SHP77 (cell line): ENCODE results near the gene SFMBT2.
A peak's percentile ranks its signal among the peaks of the same experiment; 100 is the strongest.

ENCODE experiments used
- DNase-seq, 2 experiments: peaks; one replicate each; lab custom pipeline; 2025; lab: John Stamatoyannopoulos, UW

SFMBT2 gene

DNA sequence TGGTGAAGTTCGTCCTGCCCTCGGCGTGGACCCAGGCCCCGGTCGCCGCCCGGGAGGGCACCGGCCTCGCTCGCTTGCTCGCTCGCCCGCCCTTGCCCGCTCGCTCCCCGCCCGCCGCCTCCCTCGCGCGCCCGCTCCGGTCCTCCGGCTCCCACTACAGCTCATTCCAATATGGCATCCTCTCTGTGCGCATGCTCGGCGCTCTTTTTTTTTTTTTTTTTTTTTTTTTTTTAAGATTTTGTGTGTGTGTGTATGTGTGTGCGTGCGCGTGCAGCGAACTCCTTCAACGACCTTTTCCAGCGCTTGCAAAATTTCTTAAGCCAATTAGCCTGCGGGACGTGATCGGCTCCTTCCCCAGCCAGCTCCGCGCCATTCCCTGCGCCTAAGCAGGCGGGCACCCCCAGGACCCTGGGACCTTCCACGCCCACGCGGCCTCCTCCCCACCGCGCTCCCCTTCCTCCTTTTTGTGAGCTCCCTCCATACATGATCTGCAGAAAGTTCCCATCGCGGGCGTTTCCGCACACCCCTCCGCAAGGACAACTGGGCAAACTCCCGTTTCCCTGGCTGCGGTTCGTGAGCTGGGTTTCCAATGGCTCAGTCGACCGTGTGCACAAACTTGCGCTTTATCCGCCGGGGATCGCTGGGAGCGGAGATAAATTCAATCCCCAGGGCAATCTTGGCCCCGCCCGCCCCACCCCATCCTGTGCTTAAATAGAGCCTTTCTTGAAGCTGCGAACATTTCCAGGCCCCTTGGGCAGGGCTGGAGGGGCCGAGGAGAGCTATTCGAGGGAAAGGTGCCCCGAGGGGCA, at the start of gene SFMBT2:
TSS of gene SFMBT2 (minus strand) at position 173 of the 809 bp plus-strand sequence. CDS start 29,136 bp downstream, outside the sequence.
- peak; percentile 15 to 63 for DNase-seq

DNA sequence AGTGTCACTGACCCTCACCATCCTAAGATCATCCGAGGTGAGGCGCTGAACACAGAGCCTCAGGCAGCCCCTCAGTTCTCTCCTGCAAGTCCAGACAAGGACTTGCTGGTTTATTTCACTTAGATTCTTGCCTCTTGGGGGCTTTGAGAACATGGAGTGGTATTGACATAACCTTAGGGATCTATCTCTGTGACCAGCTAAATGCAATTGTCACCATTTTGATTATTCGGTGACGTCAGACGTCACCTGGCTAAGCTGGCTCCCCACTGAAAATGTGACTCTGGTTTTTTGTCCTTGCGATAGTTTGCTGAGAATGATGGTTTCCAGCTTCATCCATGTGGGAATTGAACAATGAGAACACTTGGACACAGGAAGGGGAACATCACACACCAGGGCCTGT, 49.2 kb upstream of the SFMBT2 start:
- DNase-seq: no peak

DNA sequence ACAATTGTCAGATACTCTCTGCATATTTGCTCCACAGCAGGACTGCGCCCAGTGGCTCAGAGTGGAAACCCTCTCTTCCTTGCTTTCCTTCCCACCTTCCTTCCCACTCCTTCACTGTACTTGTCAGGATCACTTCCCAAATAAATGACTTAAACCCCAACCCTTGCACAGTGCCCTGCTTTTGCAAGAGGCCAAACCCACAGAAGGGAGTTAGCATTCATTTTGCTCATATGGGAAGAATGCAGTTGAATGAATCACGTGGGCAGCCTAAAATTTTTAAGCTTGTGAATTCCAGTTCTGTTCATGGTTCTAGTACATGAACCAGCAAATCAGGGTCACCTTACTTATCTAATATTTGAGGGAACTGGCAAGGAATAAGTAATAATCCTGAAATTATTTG, 47.7 kb upstream of the SFMBT2 start:
- DNase-seq: no peak

DNA sequence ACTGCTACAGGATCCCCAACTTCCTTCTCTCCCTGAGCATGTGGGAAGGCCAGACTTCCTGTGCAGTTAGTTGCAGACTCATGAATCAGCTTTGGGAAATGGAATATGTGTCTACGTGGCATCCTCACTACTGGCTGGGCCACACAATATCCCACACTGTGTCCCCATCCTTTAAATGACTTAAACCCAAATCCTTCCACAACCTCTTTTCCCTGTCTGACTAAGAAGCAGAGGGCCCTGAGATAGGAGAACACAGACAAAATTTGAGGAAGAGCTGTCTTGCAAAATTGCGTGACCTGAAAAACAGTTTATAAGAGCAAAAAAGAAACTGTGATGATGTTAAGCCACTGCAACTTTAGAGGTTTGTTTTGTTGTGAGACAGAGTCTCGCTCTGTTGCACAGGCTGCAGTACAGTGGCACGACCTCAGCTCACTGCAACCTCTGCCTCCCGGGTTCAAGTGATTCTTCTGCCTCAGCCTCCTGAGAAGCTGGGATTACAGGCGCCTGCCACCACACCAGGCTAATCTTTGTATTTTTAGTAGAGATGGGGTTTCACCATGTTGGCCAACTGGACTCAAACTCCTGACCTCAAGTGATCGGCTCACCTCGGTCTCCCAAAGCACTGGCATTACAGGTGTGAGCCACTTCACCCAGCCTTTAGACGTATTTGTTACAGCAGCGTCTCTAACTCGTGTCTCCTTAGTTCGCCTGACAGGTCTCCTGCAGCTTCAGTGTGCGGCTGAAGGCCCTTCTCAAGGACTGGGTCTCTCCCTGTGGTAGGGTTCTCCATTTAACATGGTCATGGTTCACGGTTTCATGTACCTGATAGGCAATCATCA, 46.9 kb upstream of the SFMBT2 start:
- DNase-seq: no peak

DNA sequence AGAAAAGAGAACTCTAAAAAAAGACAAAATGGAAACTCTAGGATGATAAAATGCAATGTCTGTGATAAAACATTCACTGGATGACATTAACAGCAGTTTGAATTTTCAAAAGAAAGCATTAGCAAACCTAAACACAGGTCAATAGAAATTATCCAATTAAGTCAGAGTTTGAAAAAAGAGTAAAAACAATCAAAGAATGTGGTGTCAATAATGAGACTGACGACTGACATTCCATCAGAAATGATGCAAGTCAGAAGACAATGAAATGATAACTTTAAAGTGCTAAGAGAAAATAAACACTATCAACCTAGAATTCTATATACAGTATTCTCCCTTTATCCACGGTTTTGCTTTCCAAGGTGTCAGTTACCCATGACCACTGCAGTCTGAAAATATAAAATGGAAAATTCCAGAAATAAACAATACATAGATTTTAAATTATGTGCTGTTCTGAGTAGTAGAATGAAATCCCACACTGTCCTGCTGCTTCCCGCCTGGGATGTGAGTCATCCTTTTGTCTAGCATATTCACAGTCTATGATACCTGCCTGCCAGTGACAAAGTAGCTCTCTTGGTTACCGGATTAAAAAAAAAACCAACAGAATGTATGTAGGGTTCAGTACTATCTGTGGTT, 38.3 kb upstream of the SFMBT2 start:
- DNase-seq: no peak

DNA sequence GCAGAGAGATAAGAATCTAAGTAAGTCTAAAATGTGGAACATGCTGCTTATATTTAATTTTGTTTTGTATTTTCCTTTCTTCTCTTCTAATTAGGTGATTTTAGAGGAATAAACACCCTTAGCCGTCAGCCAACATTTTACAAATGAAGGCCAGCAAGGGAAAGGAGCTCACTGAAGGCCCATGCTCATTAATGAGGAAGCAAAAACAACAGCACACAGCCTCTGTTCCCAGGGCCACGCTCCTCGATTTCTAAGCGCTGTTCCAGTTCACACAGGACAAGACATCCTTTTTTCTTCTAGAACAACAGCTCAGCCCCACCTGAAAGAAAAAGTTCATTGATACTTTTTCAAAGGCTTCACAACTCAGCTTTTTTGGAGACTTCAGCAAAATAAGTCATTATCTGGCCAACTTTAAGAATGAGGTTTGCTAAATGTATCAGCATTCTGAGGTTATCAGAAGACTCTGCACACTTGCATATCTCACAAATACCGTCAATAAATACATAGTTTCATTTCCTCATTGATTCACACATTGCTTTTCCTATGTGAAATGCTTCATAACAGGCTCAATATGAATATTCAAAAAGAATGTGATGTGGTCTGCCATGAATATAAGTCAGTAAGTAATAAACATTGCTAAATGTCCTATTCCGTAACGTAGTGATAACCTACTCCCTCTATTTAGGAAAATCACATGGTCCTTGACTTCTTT, 34.8 kb upstream of the SFMBT2 start:
- no peak for DNase-seq

DNA sequence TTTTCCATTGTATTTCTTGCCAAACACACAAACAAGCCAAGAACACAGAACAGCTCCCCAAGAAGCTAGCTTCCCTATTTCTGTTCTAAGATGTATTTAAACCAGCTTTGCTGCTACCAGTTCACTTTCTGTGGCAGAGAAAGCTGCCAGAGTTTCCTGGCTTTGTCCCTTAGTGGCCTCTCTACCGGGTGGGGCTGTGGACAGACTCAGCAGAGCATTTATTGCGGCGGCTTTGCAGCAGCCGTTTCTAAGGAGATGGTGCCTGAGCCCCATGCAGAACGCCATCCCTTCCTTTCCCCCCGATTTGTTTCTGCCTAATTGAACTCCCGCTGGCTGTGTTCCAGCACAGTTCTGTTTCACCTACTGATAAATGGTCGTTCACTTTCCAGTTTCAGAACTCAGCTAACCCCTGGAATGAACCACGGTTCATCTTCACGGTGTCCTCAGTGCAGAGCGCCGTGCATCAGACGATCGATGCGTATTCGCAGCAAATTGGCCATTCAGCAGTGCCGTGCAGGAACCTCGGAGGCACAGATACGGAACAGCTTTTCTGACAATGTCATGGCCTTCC, 33.8 kb upstream of the SFMBT2 start:
- DNase-seq: no peak

DNA sequence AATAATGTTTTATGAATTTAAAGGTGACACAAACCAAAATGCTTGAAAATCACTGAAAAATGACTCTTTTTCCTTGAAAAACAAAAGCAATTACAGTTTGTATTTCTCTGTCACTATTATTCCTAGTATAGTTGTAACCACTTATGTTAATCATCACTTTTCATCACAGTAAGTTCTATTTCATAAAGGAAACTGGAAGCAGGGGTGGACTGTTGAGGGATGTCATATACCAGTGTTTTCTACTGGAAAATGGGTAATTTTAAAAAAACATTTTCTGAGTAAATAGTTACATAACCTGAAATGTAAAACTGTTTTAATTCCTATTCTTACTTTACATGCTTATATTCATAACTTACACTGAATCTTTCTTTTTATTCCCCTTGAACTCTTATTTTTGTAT, 32.2 kb upstream of the SFMBT2 start:
- DNase-seq: no peak

DNA sequence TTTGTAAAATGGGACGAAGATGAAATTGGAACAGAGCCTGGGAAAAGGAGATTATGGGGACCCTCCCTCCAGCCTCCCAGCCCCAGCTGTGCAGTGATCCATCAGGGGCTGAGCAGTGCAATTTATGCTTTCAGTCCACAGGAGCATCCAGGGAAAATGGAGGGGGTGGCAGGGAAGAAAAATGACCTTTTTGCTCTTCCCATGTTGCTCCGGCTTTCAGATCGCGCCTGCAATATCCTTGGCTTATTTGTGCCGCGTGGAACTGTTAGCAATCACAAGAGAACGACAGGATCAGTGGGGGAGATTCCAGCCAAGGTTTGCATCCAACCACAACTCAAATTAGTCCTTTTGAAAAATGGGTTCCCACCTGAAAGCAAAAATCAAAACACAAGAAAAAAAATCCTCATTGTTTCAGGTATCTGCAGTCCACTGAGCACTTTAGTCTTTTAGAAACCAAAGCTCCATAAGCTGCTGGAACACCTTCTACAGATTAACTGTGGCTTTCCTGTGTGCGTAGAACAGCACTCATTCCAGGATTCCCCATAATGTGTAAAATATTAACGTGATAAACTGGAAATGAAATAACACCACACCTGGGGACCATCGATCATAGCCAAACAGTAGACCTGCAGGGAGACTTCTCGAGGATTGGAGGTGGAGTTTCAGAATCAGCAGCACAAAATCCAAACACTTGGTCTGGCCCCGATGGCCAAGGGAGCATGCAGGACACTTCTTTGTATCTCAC, 30.7 kb upstream of the SFMBT2 start:
- no peak for DNase-seq

DNA sequence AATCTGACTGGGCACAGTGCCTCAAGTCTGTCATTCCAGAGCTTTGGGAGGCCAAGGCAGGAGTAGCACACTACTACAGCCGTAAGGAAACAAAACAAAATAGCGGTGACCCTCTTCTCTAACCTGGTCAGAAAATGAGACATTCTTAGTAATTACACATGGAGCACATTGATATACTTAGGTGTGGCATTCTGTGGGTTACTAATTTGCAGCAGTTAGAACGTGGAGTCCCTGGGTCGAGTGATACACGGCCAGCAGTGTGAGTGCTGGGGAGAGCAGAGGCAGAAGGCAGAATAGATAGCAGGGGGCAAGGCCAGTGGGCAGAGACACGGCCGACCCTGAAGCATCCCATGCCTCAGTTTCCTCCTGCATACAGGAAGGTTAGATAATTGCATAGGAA, 28.9 kb upstream of the SFMBT2 start:
- no peak for DNase-seq

DNA sequence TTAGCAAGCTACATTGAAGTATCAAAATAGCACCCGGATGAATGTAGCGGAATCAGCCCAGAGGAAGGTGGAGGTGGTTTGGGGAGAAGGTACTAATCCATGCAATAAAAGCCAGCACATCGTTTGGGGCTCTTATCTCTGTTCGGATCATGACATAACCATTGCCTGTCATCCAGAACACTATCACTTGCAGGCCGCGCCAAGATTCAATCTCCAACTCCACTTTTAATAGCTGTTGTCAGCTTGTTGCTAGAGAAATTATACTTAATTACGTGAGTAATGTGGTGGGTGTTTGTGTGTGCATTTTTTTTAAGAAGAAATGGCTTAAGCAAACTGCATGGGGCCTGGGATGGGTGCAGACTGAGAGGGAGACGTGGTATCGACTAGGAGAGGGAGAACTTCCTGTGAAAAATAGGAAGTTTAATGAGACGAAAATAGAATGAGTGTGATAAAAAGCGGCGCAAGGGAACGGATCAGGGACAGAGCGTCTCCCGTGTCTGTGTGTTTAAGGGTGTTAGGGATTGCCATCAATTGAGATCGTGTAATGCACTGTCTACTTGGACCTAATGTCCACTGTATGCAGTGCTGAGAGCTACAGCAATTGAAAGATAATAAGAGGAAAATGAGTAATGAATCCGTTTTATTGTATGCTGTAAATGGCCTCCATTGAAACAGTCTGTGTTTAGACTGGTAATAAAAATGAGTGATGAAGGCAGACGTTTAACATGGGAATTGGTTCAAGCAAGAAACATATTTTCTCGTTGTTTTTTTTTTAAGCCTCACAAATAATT, 27.6 kb upstream of the SFMBT2 start:
- peak in 1 of 2 experiments; percentile 11 for DNase-seq

DNA sequence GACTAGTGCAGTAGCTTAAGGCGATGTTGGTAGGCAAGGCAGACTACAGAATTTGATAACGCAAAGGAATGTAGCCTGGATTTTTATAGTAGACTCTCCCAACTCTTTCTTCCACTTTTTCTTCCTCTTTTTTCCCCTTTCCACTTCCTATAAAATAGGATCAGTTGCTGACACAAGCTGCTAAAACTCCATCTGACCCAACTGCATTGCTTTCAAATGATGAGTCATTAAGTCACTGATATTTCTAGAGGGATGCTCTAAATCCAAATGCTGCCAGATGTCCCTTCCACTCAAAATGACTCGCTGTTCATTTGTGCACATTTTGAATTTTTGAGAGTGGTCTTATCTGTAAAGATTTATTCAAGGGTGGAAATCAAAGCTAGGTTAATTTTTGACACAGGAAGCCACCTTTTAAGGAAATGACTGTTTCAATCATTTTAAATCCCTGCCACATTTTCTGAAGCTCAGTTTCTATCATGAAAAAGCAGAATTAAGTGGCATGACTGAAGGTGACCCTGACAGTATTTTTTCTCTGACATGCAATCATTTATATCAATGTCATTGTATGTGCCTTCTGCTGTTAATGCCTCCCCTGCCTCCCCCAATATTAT, 25.8 kb upstream of the SFMBT2 start:
- no peak for DNase-seq

DNA sequence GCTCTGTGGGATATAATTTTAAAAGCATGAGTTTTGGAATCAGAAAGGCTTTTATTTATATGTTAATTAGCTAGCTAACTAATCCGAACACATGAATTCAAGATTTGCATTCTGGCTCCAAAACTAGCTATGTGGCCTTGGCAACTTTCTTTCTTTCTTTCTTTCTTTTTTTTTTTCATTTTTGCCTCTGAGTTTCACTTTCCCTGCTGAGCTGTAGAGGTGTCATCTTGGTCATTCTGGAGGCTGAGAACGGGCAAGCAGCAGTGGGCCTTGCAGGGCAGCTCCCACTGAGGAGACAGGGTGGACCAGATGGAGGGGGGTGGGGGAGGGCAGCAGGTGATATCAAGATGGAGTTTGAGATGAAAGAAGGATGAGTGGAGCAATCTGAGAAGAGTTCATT, 24.8 kb upstream of the SFMBT2 start:
- no peak for DNase-seq

DNA sequence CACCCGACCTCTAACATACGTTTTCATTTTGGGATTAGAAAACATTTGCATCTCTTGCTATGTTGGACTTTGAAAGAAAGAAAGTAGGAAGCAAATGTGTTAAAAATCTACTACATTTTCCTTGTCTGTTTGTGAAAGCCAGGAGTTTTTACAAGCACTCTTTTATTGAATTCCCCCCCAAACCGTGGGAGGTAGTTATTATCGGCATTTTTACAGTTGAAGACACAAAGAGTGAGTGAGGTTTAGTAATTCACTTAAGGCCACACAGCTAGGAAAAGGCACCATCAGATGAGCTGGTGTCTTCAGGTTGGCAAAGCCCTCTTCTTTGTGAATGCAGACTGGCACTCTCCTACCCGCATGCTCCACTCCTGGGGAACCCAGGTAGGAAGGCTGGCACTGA, 23.5 kb upstream of the SFMBT2 start:
- DNase-seq: no peak

DNA sequence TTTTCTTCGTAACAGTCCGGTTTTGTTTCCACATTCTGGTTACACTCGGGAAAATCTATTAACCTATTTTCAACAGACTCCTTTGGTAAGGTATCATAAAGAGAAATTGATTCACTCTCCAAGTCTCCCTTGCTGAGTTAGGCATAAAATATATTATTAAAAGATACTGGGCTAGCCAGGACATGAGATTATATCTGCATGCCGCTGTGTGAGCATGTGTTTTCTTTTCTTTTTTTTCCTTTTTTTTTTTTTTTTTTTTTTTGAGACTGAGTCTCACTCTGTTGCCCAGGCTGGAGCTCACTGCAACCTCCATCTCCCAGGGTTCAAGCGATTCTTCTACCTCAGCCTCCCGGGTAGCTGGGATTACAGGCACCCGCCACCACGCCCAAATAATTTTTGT, 23.0 kb upstream of the SFMBT2 start:
- DNase-seq: no peak

DNA sequence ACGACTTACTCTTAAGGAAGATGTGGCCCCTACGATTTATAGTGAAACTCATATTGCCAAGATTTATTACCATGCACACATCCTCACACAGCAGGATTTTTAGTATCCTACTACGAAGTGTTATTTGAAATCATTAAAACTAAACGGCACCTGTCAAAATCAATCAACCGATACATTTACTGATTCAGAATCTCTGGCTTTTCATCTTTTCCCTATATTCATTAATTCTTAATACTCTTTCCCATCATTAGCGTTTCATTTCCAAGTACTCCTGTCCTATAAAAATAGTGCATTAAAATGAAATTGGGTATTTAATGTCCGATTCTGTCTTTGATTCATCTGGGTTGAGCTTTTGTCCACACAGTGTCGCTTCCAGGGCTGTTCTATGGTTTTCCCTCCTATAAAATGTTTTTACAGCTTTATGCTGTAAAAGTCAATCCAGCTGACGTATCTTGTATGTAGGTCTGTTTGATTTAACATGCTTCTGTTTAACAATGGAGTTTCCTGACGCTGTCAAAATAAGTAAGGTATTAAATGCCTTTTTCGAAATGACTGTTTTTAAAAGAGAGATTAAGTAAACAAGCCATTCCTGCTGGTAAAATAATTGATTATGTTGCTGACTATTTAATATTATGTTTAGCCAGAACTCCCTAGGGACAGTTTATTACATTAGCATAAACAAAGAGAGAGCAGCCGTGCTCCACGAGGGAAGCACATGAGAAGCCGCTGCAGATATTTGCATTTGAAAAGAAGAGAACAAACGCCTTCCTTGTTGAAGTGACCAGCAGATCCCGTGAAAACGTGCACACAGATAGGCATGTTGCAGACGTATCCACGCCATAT, 22.3 kb upstream of the SFMBT2 start:
- peak; percentile 88 to 94 for DNase-seq

DNA sequence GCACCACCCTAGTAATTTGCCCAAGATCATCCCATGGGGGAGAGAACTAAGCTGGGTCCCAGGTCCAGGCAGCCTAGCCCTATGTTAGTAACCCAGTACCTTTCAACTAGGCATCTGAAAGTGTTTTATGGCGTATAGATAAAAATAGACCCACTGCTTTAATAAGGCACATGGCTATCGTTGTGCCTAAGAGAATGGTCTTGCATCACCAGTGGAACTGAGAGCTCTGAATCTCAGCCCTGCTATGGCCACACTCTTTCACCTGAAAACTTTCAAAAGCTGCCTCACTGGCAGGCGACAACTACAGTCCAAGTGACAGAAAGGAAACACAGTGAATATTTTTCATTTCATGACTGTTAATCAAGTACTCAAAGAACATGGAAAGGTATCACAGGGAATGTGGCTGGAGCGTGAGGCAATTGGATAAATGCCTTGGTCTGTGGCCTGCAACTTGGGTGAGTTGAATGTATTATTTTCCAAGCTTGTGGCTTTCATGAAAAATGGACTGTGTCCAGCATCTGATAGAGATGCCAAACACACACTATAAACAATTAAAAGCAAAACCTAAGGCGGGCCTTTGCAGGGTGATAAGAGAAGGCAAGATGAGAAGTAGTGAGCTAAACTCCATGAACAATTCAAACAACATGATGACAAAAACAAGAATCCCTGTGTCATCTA, 18.0 kb upstream of the SFMBT2 start:
- DNase-seq: no peak

DNA sequence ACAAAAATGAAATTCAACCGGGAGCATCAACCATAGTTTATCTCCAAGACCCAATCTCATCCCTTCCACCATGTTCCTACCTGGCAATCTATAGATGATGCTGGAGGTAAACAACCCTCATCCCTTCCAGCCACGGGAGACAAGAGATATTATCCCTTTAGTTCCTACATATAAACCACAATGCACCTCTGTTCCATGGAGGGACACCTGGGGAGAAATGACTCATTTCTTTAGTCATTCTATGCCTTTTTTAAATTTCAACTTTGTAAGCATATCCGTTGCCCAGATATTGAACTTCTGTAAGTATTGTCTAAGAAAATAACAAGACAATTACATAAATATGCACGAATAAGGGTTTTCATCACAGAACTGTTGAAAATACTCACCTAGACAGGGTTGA, 15.5 kb upstream of the SFMBT2 start:
- DNase-seq: no peak
